ENCODE data around the gene DENND1A.

Gene DENND1A

DNA sequence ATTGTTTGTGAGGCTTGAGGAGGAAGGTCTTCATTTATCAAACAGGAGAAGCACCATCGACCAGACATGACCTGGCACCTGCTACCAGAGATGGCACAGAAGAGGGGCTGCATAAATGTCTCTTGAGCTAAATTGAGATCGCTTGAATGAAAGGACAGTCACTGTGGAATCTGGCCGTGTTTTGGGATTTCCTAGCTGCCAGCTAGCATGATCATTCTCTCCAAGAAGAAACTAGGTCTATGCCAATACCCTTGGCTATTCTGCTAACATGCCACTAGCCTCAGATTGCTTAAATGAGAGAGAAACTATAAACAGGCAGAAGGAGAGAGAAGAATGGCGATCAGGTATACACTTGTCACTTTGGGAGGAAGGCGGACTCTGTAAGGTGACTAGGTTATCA, 324.6 kb downstream of the DENND1A start:
- TF ChIP-seq, protein P1, sequence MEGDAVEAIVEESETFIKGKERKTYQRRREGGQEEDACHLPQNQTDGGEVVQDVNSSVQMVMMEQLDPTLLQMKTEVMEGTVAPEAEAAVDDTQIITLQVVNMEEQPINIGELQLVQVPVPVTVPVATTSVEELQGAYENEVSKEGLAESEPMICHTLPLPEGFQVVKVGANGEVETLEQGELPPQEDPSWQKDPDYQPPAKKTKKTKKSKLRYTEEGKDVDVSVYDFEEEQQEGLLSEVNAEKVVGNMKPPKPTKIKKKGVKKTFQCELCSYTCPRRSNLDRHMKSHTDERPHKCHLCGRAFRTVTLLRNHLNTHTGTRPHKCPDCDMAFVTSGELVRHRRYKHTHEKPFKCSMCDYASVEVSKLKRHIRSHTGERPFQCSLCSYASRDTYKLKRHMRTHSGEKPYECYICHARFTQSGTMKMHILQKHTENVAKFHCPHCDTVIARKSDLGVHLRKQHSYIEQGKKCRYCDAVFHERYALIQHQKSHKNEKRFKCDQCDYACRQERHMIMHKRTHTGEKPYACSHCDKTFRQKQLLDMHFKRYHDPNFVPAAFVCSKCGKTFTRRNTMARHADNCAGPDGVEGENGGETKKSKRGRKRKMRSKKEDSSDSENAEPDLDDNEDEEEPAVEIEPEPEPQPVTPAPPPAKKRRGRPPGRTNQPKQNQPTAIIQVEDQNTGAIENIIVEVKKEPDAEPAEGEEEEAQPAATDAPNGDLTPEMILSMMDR (IDR thresholded peaks at IDR 0.05): no peak

DNA sequence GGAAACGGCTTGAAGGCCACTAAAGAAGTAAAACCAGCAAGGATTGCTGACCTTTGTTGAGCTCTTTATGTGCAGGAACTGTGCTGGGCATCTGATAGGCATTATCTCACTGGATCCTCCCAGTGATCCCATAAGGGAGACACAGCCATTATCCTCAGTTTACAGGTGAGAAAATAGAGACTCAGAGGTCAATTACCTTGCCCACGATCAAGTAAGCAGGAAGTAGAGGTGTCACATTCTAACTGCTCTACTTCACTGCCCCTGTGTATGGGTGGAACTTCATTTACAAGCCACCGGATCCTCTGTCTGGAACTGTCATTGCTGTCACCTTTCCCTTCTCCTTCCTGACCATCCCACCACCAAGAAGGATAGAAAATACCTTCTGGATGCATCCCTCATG, 325.1 kb downstream of the DENND1A start:
- TF ChIP-seq, protein P1 (IDR thresholded peaks at IDR 0.05): no peak

DNA sequence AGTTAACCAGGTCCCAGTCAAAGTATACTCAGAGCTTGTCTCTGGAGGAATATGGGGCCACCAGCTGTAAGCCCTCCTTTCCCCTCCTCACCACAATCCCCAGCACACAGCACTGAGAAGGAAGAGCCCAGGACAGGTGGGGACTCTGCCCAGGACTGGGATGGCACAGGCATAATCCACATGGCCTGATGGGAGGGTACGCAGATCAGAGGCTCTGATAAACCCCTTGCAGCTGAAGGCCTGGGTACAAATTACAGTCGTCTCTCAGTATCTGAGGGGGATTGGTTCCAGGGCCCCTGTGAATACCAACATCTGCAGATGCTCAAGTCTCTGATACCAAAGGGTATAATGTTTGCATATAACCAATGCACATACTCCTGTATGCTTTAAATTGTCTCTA, 328.1 kb downstream of the DENND1A start:
- TF ChIP-seq, protein P1 (IDR thresholded peaks at IDR 0.05): no peak

DNA sequence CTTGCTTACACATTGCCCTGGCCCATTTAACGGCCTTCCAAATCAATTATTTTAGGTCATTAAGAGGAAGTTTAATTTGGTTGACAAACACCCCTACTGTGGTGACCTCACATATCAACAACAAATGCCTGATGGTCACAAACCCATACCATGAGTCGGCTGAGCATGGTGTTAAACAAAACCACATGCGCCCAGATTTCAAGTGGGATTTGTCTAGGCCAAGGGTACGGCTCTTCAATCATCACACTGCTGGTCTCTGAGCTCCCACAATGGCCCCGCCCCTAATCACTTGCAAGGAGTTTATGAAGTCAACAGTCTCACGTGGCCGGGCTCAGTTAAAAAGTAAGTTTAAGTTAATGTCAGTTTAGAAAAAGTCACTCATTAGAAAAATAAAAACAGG, 330.1 kb downstream of the DENND1A start:
- TF ChIP-seq, protein P1 (IDR thresholded peaks at IDR 0.05): no peak

DNA sequence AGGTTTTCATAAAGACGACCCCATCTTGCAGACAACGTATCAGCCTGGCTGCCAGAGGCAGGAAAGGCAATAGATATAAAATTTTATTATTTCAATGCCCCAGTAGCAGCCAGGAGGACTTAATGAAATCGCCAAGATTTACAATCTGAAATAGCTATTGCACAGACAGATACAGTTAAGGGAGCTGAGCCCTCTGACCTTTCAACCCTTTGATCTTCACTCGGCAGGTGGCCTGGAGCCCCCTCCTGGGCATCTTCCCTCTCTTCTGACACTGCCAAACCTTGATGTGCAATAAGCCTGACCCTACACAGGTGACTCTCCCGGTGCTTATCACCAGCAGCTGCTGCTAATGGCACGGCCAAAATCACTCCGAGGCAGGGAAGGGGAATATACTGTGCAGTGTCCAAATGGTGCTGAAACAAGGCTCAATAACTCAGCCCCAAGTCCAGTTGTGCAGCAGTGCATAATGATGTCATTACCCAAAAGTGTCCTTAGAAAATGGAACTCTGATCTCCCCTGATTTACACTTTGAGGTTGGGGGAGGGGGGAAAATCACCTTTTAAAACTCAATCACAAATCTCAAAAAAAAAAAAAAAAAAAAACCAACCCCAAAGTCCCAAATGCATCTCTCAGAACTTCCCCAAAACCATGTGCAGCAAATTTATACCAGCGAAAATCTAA, 331.9 kb downstream of the DENND1A start:
- TF ChIP-seq, protein P1 (IDR thresholded peaks at IDR 0.05): no peak

DNA sequence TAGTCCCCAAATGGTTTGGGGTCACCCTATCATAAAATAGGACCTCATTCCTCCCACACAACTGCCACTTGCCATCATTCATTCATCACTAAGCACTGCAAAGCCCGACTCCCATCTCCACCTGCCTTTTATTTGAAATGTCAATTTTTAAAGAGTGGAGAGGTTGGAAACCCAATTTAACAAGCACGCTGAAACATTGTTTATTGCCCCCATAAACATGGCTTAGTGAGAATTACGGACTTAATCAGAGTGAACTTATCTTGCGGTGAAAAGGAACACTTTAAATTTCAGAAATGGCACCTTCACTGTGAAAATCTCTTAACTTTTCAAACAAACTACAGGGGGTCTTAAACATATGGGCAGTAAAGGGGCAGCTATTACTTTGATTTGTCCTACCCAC, 332.9 kb downstream of the DENND1A start:
- TF ChIP-seq, protein P1 (IDR thresholded peaks at IDR 0.05): no peak

DNA sequence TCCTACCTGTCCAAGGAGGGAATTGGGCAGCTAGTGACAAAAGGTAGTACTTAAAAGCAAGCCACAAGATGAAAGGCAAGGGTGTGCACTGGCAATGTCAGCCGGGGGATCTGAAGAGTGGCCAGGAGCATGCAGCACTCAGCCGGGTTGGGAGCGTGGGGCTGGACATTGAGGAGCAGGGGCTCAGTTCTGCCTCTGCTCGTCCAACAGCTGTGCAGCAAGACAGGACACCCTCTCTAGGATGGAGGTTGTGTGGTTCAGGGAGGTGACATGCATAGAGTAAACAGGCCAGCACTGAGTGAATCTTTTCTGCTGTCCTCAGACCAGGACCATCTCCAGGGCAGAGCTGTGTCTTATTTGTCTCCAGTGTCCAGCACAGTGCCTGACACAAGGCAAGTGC, 338.6 kb downstream of the DENND1A start:
- TF ChIP-seq, protein P1 (IDR thresholded peaks at IDR 0.05): no peak

DNA sequence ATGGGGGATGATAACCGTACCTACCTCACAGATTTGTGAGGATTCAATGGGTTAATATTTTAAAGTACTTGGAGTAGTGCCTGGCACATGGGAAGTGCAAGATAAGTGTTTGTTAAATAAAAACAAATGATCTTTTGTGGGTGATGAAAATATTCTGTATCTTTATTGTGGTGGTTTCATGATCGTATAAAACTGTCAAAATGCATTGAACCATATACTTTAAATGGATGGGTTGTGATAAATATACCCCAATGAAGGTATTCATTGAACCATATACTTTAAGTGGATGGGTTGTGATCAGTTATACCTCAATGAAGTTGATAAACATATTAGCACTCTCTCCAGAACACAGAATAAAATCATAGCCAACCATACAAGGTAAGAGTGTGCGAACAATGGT, 339.4 kb downstream of the DENND1A start:
- TF ChIP-seq, protein P1 (IDR thresholded peaks at IDR 0.05): no peak

Data from LNCAP (cell line).